HFF-Myc (cell line): ENCODE results near the gene PCDHGC3.

Source experiments
- DNase-seq: peaks from one replicate; pipeline ENCODE4 v3.0.0-alpha.2; 2011; ENCODE audit warnings: low read depth; ENCODE audit errors: extremely low read depth
- H3K4me3 ChIP-seq: replicated peaks from 2 replicates; pipeline ENCODE4 v1.5.1; 2011; ENCODE audit warnings: low read depth, mild to moderate bottlenecking, control low read depth, low read length
- TF ChIP-seq, protein P1 (sequence below): IDR thresholded peaks from 2 replicates; pipeline ENCODE4 v1.5.1; 2012; ENCODE audit warnings: mild to moderate bottlenecking, low read depth, low read length, control low read depth; ENCODE audit errors: missing control alignments

Gene PCDHGC3

DNA sequence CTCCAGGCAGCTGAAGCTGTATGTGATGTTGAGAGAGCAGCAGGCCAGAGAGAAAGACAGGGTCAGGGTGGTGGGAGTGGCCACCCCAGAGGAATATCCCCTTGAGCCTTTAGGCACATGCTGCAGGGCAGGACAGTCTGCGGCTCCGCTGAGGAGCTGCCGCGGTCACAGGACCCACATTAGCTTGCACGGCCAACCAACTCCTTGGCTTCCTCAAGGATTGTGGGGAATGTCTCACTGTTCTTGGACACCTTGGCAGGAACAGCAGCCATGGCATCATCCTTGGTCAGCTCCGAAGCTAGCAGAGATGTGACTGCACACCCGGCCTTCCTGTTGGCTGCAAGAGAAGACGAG lies 40.9 kb downstream of the PCDHGC3 start:
- TF ChIP-seq, protein P1, sequence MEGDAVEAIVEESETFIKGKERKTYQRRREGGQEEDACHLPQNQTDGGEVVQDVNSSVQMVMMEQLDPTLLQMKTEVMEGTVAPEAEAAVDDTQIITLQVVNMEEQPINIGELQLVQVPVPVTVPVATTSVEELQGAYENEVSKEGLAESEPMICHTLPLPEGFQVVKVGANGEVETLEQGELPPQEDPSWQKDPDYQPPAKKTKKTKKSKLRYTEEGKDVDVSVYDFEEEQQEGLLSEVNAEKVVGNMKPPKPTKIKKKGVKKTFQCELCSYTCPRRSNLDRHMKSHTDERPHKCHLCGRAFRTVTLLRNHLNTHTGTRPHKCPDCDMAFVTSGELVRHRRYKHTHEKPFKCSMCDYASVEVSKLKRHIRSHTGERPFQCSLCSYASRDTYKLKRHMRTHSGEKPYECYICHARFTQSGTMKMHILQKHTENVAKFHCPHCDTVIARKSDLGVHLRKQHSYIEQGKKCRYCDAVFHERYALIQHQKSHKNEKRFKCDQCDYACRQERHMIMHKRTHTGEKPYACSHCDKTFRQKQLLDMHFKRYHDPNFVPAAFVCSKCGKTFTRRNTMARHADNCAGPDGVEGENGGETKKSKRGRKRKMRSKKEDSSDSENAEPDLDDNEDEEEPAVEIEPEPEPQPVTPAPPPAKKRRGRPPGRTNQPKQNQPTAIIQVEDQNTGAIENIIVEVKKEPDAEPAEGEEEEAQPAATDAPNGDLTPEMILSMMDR: no peak
- no peak overlapping the region for H3K4me3 ChIP-seq
- DNase-seq: no peak

DNA sequence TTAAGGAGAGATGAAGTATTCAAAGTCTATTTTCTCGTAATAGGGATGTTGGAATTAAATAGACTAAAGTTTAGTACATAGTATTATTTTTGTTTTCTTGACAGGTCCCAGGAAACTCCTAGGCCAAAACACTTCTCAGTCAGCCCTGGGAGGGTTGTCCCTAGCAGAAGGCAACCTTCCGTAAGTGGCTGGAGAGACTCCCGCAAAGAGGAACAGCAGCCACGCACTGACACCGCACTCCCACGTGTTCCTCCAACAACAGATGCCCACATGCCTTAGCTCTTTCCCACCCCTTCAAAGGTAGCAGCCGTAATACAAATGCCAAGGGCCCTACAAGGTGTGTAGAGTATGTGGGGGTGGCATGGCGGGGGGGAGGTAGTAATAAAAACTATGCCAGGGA lies 41.5 kb downstream of the PCDHGC3 start:
- H3K4me3 ChIP-seq: no peak overlapping the region
- no peak for DNase-seq
- TF ChIP-seq, protein P1: no peak

DNA sequence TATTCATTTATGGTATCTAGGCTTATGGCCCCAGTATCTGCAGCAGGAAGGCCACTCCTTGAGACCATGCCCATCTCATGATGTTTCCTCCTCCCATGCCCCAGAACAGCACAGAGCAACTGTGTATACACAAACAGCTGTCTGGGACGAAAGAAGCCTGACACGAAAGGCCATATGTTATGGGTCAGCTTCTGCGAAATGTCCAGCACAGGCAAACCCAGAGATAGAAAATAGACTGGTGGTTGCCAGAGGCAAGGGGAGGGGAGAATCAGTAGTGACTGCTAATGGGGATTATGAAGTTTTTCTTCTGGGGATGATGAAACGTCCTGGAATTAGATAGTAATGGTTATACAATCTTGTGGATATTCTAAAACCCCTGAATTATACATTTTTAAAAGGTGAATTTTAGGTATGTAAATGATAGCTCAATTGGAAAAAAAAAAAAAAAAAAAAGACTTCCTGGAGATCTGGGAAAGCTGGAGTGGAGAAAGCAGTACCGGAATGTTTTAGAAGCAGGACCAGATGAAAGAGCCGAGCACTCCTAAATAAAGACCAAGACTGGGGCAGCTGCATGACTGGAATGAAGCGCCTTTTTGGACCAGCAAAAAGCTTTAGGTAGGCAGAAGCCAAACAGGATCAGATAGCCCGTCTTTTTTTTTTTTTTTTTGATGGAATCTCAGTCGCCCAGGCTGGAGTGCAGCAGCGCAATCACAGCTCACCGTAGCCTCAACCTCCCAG lies 42.3 kb downstream of the PCDHGC3 start:
- no peak for DNase-seq
- TF ChIP-seq, protein P1: no peak
- H3K4me3 ChIP-seq: no peak overlapping the region

DNA sequence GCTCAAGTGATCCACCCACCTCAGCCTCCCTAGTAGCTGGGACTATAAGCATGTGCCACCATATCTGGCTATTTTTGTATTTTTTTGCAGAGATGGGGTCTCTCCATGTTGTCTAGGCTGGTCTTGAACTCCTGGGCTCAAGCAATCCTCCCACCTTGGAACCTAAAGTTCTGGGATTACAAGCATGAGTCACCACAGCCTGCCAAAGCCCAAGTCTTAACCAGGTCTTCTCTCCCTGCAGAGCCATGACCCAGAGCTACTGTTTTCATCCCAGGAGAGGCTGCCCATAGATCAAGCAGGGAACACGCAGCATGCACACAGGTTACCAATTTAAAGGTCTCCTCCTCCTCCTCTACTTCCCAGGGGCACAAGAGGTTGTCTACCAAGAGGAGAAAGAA lies 42.9 kb downstream of the PCDHGC3 start:
- TF ChIP-seq, protein P1: no peak
- H3K4me3 ChIP-seq: no peak overlapping the region
- no peak for DNase-seq

DNA sequence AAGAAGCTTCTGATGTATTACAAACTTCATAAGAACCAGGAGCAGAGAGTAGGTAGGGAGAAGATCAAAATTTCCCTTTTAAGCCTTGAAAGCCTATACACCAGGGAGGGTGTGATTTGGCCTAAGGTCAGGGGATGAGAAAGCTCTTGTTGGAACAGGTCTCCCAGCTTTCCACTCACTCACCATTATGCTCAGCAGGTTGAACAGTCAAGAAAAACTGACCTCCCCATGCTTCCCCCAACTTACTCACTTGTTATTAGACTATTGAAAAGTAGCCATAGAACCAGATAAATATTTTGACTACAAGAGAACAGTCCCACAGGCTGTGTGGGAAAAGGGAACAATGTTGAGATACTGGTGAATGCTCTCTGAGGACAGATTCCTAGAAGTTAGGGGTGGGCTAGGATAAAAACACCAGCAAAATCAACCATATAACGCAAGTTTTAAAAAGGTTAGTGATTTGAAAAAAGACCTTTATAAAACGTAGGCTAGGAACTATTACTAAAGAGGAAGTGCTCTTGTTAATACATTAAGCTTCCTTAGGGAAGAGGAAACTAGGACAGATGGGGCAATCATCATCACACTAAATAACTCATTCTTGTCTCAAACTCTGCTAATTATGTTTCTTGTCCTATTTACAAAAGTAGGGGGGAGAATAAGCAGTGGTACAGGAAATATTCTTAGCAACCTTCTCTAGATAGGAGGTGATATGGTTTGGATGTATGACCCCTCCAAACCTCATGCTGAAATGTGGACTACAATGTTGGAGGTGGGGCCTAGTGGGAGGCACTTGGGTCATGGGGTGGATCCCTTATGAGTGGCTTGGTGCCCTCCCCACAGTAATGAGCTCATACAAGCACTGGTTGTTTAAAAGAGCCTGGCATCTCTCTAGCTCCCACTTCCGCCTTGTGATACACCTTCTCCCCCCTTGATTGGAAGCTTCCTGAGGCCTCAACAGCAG lies 44.1 kb downstream of the PCDHGC3 start:
- TF ChIP-seq, protein P1: no peak
- H3K4me3 ChIP-seq: no peak overlapping the region
- DNase-seq: no peak

DNA sequence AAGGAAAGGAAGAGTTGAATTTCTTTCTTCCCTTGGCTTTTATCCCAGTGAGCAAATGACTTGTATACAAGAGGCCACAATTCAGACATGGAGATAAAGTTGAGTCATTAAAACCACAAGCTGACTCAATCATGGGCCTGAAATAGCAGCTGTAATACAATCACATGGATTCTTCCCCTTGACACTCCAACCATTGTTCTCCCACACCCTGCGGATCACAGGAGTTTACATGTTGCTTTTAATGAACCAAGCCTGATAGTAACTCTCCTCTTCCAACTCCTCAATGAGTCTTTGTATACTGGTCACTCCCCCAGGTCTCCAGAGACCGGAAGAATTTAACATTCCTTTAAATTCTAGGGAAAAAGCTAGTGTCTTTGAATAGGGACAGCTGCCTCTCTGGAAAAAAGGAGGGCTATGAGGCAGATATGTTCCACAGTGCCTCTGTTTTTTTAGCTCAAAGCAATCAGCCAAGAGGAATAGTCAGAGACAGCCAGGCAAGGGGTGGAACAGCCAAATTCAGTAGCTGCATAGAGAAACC lies 45.5 kb downstream of the PCDHGC3 start:
- peak; percentile 98 for DNase-seq
- TF ChIP-seq, protein P1: no peak
- H3K4me3 ChIP-seq: no peak overlapping the region
